SK-N-SH treated with all-trans-retinoic acid at 6 μM for 48 hours (cell line): ENCODE data around the gene ABCA12.

Experiments
- ARNTL ChIP-seq: fragments of 450-650 bp; formaldehyde crosslinking; IDR thresholded peaks from 2 replicates; pipeline ENCODE4 v1.5.0; 2020; ENCODE audit warnings: low read depth, mild to moderate bottlenecking, moderate library complexity, borderline replicate concordance
- CSDC2 ChIP-seq: fragments of 250-450 bp; sonication (Bioruptor Pico); IDR thresholded peaks from 2 replicates; pipeline ENCODE4 v1.5.0; 2020; ENCODE audit warnings: mild to moderate bottlenecking, moderate library complexity
- SNAI2 ChIP-seq: fragments of 250-450 bp; sonication (Bioruptor Pico); IDR thresholded peaks from 2 replicates; pipeline ENCODE4 v1.5.0; 2020; ENCODE audit warnings: mild to moderate bottlenecking, moderate library complexity
- TCF4 ChIP-seq: fragments of 250-450 bp; sonication (Bioruptor Pico); IDR thresholded peaks from 2 replicates; pipeline ENCODE4 v1.8.0; 2021; ENCODE audit warnings: mild to moderate bottlenecking, moderate library complexity, borderline replicate concordance
- TOX ChIP-seq: fragments of 250-450 bp; sonication (Bioruptor Pico); IDR thresholded peaks from 2 replicates; pipeline ENCODE4 v1.8.0; 2021; ENCODE audit warnings: mild to moderate bottlenecking, moderate library complexity, borderline replicate concordance
- ZC3H10 ChIP-seq: fragments of 250-450 bp; sonication (Bioruptor Pico); IDR thresholded peaks from 2 replicates; pipeline ENCODE4 v1.5.1; 2021; ENCODE audit warnings: mild to moderate bottlenecking, moderate library complexity
- ZFP3 ChIP-seq: fragments of 250-450 bp; sonication (Bioruptor Pico); IDR thresholded peaks from 2 replicates; pipeline ENCODE4 v1.5.0; 2020; ENCODE audit warnings: mild to moderate bottlenecking, moderate library complexity
- ZFP30 ChIP-seq: fragments of 450-650 bp; formaldehyde crosslinking; IDR thresholded peaks from 2 replicates; pipeline ENCODE4 v1.5.0; 2022; ENCODE audit warnings: mild to moderate bottlenecking, moderate library complexity
- TF ChIP-seq, protein P1 (sequence below): fragments of 250-450 bp; sonication (Bioruptor Pico); IDR thresholded peaks from 2 replicates; pipeline ENCODE4 v1.8.0; 2020; ENCODE audit warnings: mild to moderate bottlenecking, moderate library complexity, borderline replicate concordance
- TF ChIP-seq, protein P2 (sequence below): fragments of 250-450 bp; sonication (Bioruptor Pico); IDR thresholded peaks from 2 replicates; pipeline ENCODE4 v1.8.0; 2021; ENCODE audit warnings: low read depth, mild to moderate bottlenecking, moderate library complexity, borderline replicate concordance

DNA sequence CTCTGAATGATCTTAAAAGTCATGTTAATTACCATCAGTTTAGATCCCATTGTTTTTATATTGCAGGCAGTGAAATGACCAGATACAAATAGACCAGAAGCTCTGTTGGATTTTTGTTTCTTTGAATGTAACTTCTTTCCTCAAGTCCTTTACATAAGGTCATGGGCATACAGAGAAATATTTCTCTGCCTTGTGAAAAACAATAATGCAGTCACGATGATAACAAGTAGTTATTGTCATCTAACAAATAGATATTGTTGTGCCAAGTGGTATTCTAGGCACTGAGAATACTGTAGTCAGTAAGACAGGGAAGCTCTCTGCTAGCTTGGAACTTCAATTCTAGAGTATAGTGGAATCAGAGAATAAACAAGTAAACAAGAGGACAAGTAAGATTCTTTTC, 234.2 kb downstream of the ABCA12 start:
- TF ChIP-seq, protein P1, sequence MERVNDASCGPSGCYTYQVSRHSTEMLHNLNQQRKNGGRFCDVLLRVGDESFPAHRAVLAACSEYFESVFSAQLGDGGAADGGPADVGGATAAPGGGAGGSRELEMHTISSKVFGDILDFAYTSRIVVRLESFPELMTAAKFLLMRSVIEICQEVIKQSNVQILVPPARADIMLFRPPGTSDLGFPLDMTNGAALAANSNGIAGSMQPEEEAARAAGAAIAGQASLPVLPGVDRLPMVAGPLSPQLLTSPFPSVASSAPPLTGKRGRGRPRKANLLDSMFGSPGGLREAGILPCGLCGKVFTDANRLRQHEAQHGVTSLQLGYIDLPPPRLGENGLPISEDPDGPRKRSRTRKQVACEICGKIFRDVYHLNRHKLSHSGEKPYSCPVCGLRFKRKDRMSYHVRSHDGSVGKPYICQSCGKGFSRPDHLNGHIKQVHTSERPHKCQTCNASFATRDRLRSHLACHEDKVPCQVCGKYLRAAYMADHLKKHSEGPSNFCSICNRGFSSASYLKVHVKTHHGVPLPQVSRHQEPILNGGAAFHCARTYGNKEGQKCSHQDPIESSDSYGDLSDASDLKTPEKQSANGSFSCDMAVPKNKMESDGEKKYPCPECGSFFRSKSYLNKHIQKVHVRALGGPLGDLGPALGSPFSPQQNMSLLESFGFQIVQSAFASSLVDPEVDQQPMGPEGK (CRISPR knock-in tag): no peak
- TF ChIP-seq ZFP30 (CRISPR knock-in tag) (no peak), TOX (CRISPR knock-in tag) (no peak), CSDC2 (CRISPR knock-in tag) (no peak), SNAI2 (no peak), ARNTL (CRISPR knock-in tag) (no peak), TCF4 (no peak), ZC3H10 (CRISPR knock-in tag) (no peak), ZFP3 (CRISPR knock-in tag) (no peak)
- TF ChIP-seq, protein P2, sequence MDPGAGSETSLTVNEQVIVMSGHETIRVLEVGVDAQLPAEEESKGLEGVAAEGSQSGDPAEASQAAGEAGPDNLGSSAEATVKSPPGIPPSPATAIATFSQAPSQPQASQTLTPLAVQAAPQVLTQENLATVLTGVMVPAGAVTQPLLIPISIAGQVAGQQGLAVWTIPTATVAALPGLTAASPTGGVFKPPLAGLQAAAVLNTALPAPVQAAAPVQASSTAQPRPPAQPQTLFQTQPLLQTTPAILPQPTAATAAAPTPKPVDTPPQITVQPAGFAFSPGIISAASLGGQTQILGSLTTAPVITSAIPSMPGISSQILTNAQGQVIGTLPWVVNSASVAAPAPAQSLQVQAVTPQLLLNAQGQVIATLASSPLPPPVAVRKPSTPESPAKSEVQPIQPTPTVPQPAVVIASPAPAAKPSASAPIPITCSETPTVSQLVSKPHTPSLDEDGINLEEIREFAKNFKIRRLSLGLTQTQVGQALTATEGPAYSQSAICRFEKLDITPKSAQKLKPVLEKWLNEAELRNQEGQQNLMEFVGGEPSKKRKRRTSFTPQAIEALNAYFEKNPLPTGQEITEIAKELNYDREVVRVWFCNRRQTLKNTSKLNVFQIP (CRISPR knock-in tag): no peak
